Liver (tissue), 9 donors: ENCODE data around the gene USP15. TPM values are rescaled to one million over a fixed set of nuclear protein-coding genes. Genes with fewer than 3 reads are reported as not detected.

Experiments
- DNase-seq: peaks from one replicate; pipeline ENCODE4 v3.0.0-alpha.2; 2017; ENCODE audit warnings: low spot score
- H3K27ac ChIP-seq, 2 donors: one replicate each; pipeline ENCODE4 v1.7.0; 2013; ENCODE audit warnings: inconsistent platforms in 2 of 2, low read length in 2 of 2, control low read depth in 1 of 2, low read depth in 1 of 2, mild to moderate bottlenecking in 1 of 2
- H3K27me3 ChIP-seq, 4 donors: one replicate each; pipeline versions ENCODE4 v1.6.1 to v1.7.0; 2013; ENCODE audit warnings: low read length in 3 of 4, inconsistent platforms in 1 of 4, mild to moderate bottlenecking in 1 of 4, moderate library complexity in 1 of 4; ENCODE audit not compliant: control insufficient read depth in 4 of 4, insufficient read depth in 4 of 4
- H3K36me3 ChIP-seq, 4 donors: one replicate each; pipeline versions ENCODE4 v1.6.1 to v1.7.0; 2013; ENCODE audit warnings: low read length in 3 of 4, mild to moderate bottlenecking in 3 of 4, low read depth in 1 of 4, moderate library complexity in 1 of 4; ENCODE audit not compliant: control insufficient read depth in 4 of 4, insufficient read depth in 3 of 4
- H3K4me1 ChIP-seq, 4 donors: one replicate each; pipeline versions ENCODE4 v1.6.1 to v1.7.0; 2013; ENCODE audit warnings: low read length in 3 of 4, mild to moderate bottlenecking in 3 of 4, moderate library complexity in 1 of 4; ENCODE audit not compliant: control insufficient read depth in 4 of 4, insufficient read depth in 4 of 4
- H3K4me3 ChIP-seq, 3 donors: one replicate each; pipeline versions ENCODE4 v1.6.1 to v1.7.0; 2013; ENCODE audit warnings: low read length in 3 of 3, control low read depth in 1 of 3, low read depth in 1 of 3, mild to moderate bottlenecking in 1 of 3
- H3K9ac ChIP-seq, 2 donors: one replicate each; pipeline ENCODE4 v1.7.0; 2013; ENCODE audit warnings: low read length in 2 of 2, mild to moderate bottlenecking in 2 of 2, moderate library complexity in 2 of 2, control low read depth in 1 of 2, low read depth in 1 of 2
- H3K9me3 ChIP-seq, 4 donors: one replicate each; pipeline versions ENCODE4 v1.6.1 to v1.7.0; 2013; ENCODE audit warnings: low read length in 3 of 4; ENCODE audit not compliant: control insufficient read depth in 4 of 4
- EGR1 ChIP-seq, 2 donors: IDR thresholded peaks; 2 replicates each; pipeline ENCODE4 v1.6.1; 2016 to 2018; ENCODE audit warnings: antibody characterized with exemption in 2 of 2, low read depth in 2 of 2
- FOXA1 ChIP-seq: IDR thresholded peaks from 2 replicates; pipeline ENCODE4 v1.6.1; 2016; ENCODE audit warnings: antibody characterized with exemption
- FOXA2 ChIP-seq: IDR thresholded peaks from 2 replicates; pipeline ENCODE4 v1.6.1; 2016; ENCODE audit warnings: antibody characterized with exemption
- GABPA ChIP-seq, 2 donors: IDR thresholded peaks in 1 of 2; conservative IDR thresholded peaks in 1 of 2; 2 replicates each; pipeline ENCODE4 v1.6.1; 2016; ENCODE audit warnings: antibody characterized with exemption in 2 of 2, mild to moderate bottlenecking in 1 of 2, moderate library complexity in 1 of 2
- HNF4A ChIP-seq, 2 donors: conservative IDR thresholded peaks; 2 replicates each; pipeline ENCODE4 v1.6.1; 2016; ENCODE audit warnings: antibody characterized with exemption in 2 of 2, mild to moderate bottlenecking in 2 of 2
- JUND ChIP-seq, 2 donors: IDR thresholded peaks; 2 replicates each; pipeline ENCODE4 v1.6.1; 2016; ENCODE audit warnings: antibody characterized with exemption in 2 of 2
- NR2F2 ChIP-seq: IDR thresholded peaks from 2 replicates; pipeline ENCODE4 v1.6.1; 2016; ENCODE audit warnings: antibody characterized with exemption
- RAD21 ChIP-seq, 2 donors: IDR thresholded peaks; 2 replicates each; pipeline ENCODE4 v1.6.1; 2016; ENCODE audit warnings: antibody characterized with exemption in 2 of 2, mild to moderate bottlenecking in 2 of 2
- SP1 ChIP-seq: IDR thresholded peaks from 2 replicates; pipeline ENCODE4 v1.6.1; 2018; ENCODE audit warnings: antibody characterized with exemption, mild to moderate bottlenecking
- TAF1 ChIP-seq: conservative IDR thresholded peaks from 2 replicates; pipeline ENCODE4 v1.6.1; 2016; ENCODE audit warnings: antibody characterized with exemption, mild to moderate bottlenecking
- YY1 ChIP-seq: IDR thresholded peaks from 2 replicates; pipeline ENCODE4 v1.6.1; 2016; ENCODE audit warnings: antibody characterized with exemption, mild to moderate bottlenecking
- WGBS: extraction: QIAGEN DNeasy Blood & Tissue Kit; methylation state at CpG from one replicate; pipeline ENCODE4 v1.1.7; 2013; 5-methylcytosine and 5-hydroxymethylcytosine counted together
- polyA plus RNA-seq, 2 donors: library from polyadenylated mRNA; stranded (reverse) in 1 of 2; unstranded in 1 of 2; fragments of 200-250 nt in 1 of 2; fragments of >200 nt in 1 of 2; fragmentation: Nextera tagmentation in 1 of 2; extraction: Ambion mirVana in 1 of 2; gene quantifications; one replicate each; pipeline versions ENCODE4 v1.2.1 to v1.2.3, GENCODE V29; 2013 to 2015
- total RNA-seq, 2 donors: library from RNA; depleted of rRNA; stranded (reverse); fragments of >200 nt; gene quantifications; one replicate each; pipeline ENCODE4 v1.2.3, GENCODE V29; 2014
- TF ChIP-seq, protein P1 (sequence below): IDR thresholded peaks from 2 replicates; pipeline ENCODE4 v1.6.1; 2016; ENCODE audit warnings: antibody characterized with exemption
- TF ChIP-seq, protein P2 (sequence below): IDR thresholded peaks from 2 replicates; pipeline ENCODE4 v1.6.1; 2016; ENCODE audit warnings: antibody characterized with exemption
- TF ChIP-seq, protein P3 (sequence below): IDR thresholded peaks from 2 replicates; pipeline ENCODE4 v1.6.1; 2016; ENCODE audit warnings: antibody characterized with exemption, mild to moderate bottlenecking
- TF ChIP-seq, protein P4 (sequence below): fragments of 150-350 bp; IDR thresholded peaks from 2 replicates; pipeline ENCODE4 v1.5.1; 2017; ENCODE audit warnings: improper control_type of control experiment, low read depth, low read length; ENCODE audit not compliant: missing input control
- TF ChIP-seq, protein P5 (sequence below): IDR thresholded peaks from 2 replicates; pipeline ENCODE4 v1.6.1; 2016; ENCODE audit warnings: antibody characterized with exemption
- donor health status: healthy.
- donor health status: healthy.
- donor health status: healthy.
- donor health status: healthy.
- donor health status: healthy.

Gene USP15
- total and polyA plus RNA-seq, 4 donors, result 16.6 to 188 (median 56.5) TPM

DNA sequence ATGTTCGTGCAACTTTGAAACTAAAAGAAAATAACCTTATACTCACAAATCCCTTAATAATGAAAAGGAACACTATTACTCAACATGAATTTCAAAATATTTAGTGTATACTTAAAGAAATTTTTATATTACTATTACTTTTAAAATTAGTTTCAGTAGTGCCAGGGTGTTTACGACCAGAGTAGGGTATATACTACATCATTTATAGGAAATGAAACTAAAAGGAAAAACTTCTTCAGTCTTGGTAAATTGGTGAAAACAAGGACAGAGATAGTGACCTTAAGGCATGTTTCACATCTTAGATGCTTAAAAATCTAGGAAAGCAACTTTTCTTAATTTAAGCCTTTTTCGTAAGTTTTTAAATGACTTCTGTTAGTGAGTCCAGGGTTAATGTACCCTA lies 4.5 kb downstream of the USP15 start (continued):
- TF ChIP-seq, protein P1, sequence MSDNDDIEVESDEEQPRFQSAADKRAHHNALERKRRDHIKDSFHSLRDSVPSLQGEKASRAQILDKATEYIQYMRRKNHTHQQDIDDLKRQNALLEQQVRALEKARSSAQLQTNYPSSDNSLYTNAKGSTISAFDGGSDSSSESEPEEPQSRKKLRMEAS, result no peak
- no peak for TF ChIP-seq EGR1 (IDR thresholded peaks at IDR 0.05; ENCODE audit: low read depth in 2 of 2)
- no peak for TF ChIP-seq TAF1
- no peak for TF ChIP-seq GABPA (IDR thresholded peaks at IDR 0.05 in 1 of 2, conservative IDR thresholded peaks at IDR 0.05 in 1 of 2)
- TF ChIP-seq, protein P2, sequence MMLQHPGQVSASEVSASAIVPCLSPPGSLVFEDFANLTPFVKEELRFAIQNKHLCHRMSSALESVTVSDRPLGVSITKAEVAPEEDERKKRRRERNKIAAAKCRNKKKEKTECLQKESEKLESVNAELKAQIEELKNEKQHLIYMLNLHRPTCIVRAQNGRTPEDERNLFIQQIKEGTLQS, result no peak

DNA sequence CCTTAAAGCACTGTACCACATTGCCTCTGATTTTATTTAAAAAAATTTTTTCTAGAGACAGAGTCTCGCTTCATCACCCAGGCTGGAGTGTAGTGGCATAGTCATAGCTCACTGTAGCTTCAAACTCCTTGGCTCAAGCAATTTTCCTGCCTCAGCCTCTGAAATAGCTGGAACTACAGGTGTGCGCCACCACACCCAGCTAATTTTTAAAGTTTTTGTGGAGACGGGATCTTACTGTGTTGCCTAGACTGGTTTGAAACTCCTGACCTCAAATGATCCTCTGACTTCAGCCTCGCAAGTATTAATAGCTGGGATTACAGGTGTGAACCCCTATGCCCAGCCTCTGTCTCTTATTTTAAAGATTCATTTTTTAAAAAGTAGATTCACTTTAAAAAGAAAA lies 5.3 kb downstream of the USP15 start:
- H3K4me3 ChIP-seq, result no peak overlapping the region
- DNase-seq, result no peak
- H3K9me3 ChIP-seq, result no peaks in the 10 kb centered on the region
- H3K27me3 ChIP-seq, result no peaks in the 10 kb centered on the region
- TF ChIP-seq FOXA2 (no peak), GABPA (IDR thresholded peaks at IDR 0.05 in 1 of 2, conservative IDR thresholded peaks at IDR 0.05 in 1 of 2) (no peak), RAD21 (IDR thresholded peaks at IDR 0.05) (no peak), SP1 (no peak), EGR1 (IDR thresholded peaks at IDR 0.05; ENCODE audit: low read depth in 2 of 2) (no peak), FOXA1 (no peak), YY1 (no peak), JUND (IDR thresholded peaks at IDR 0.05) (no peak)
- TF ChIP-seq, protein P3, sequence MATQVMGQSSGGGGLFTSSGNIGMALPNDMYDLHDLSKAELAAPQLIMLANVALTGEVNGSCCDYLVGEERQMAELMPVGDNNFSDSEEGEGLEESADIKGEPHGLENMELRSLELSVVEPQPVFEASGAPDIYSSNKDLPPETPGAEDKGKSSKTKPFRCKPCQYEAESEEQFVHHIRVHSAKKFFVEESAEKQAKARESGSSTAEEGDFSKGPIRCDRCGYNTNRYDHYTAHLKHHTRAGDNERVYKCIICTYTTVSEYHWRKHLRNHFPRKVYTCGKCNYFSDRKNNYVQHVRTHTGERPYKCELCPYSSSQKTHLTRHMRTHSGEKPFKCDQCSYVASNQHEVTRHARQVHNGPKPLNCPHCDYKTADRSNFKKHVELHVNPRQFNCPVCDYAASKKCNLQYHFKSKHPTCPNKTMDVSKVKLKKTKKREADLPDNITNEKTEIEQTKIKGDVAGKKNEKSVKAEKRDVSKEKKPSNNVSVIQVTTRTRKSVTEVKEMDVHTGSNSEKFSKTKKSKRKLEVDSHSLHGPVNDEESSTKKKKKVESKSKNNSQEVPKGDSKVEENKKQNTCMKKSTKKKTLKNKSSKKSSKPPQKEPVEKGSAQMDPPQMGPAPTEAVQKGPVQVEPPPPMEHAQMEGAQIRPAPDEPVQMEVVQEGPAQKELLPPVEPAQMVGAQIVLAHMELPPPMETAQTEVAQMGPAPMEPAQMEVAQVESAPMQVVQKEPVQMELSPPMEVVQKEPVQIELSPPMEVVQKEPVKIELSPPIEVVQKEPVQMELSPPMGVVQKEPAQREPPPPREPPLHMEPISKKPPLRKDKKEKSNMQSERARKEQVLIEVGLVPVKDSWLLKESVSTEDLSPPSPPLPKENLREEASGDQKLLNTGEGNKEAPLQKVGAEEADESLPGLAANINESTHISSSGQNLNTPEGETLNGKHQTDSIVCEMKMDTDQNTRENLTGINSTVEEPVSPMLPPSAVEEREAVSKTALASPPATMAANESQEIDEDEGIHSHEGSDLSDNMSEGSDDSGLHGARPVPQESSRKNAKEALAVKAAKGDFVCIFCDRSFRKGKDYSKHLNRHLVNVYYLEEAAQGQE, result no peak
- TF ChIP-seq, protein P4, sequence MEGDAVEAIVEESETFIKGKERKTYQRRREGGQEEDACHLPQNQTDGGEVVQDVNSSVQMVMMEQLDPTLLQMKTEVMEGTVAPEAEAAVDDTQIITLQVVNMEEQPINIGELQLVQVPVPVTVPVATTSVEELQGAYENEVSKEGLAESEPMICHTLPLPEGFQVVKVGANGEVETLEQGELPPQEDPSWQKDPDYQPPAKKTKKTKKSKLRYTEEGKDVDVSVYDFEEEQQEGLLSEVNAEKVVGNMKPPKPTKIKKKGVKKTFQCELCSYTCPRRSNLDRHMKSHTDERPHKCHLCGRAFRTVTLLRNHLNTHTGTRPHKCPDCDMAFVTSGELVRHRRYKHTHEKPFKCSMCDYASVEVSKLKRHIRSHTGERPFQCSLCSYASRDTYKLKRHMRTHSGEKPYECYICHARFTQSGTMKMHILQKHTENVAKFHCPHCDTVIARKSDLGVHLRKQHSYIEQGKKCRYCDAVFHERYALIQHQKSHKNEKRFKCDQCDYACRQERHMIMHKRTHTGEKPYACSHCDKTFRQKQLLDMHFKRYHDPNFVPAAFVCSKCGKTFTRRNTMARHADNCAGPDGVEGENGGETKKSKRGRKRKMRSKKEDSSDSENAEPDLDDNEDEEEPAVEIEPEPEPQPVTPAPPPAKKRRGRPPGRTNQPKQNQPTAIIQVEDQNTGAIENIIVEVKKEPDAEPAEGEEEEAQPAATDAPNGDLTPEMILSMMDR, result no peak
- TF ChIP-seq, protein P1, result no peak
- TF ChIP-seq, protein P2, result no peak
- H3K4me1 ChIP-seq, result peaks cover 9 to 49% (median 28%) of the 10 kb centered on the region in 4 donors
- H3K27ac ChIP-seq, result no peak overlapping the region
- no peak overlapping the region for H3K9ac ChIP-seq
- 96% methylated on average over 4 of the region's 4 CpGs for WGBS
- H3K36me3 ChIP-seq, result no peaks in the 10 kb centered on the region

DNA sequence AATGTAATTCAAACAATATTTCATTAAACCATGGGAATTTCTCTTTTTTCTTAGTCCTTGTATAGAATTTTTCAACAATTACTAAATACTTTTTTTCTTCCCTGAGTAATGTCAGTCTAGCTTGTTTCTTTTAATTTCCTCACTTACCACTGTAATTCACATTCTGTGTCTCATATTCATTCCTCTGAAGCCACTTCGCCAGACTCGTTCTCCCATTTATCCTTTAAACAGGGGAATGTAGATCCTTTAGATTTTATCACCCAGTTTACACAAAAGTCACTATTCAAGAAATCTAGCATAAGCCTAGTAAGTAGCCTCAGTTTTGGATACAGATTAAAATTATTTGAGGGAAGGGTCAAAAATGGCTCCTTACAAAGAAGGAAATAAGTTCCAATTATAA lies 6.8 kb downstream of the USP15 start:
- no peak overlapping the region for H3K4me3 ChIP-seq
- H3K9me3 ChIP-seq, result no peaks in the 10 kb centered on the region
- H3K27ac ChIP-seq, result no peak overlapping the region
- 92% methylated on average over 2 of the region's 2 CpGs for WGBS
- TF ChIP-seq, protein P4, result no peak
- TF ChIP-seq, protein P5, sequence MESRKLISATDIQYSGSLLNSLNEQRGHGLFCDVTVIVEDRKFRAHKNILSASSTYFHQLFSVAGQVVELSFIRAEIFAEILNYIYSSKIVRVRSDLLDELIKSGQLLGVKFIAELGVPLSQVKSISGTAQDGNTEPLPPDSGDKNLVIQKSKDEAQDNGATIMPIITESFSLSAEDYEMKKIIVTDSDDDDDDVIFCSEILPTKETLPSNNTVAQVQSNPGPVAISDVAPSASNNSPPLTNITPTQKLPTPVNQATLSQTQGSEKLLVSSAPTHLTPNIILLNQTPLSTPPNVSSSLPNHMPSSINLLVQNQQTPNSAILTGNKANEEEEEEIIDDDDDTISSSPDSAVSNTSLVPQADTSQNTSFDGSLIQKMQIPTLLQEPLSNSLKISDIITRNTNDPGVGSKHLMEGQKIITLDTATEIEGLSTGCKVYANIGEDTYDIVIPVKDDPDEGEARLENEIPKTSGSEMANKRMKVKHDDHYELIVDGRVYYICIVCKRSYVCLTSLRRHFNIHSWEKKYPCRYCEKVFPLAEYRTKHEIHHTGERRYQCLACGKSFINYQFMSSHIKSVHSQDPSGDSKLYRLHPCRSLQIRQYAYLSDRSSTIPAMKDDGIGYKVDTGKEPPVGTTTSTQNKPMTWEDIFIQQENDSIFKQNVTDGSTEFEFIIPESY, result no peak
- TF ChIP-seq YY1 (no peak), HNF4A (conservative IDR thresholded peaks at IDR 0.05) (no peak), NR2F2 (no peak), GABPA (IDR thresholded peaks at IDR 0.05 in 1 of 2, conservative IDR thresholded peaks at IDR 0.05 in 1 of 2) (no peak), RAD21 (IDR thresholded peaks at IDR 0.05) (no peak), TAF1 (no peak)
- TF ChIP-seq, protein P2, result no peak
- TF ChIP-seq, protein P1, result no peak
- no peak for DNase-seq
- no peak overlapping the region for H3K9ac ChIP-seq
- no peaks in the 10 kb centered on the region for H3K36me3 ChIP-seq
- H3K27me3 ChIP-seq, result no peaks in the 10 kb centered on the region
- H3K4me1 ChIP-seq, result peaks cover 7 to 48% (median 33%) of the 10 kb centered on the region in 4 donors
